ENCODE results near the gene LBX2. TPM values are rescaled to one million over a fixed set of nuclear protein-coding genes. Genes with fewer than 3 reads are reported as not detected.

Gene LBX2
- total RNA-seq (under 1 TPM; 0.75 to 0.87 TPM), polyA plus RNA-seq (1 to 10 TPM in 1 of 2 donors, under 1 TPM in 1; 0.88 to 1.7 TPM)
- long read RNA-seq, donor 1, partial matches to known transcripts = 0 of 1 reads
- long read RNA-seq, donor 1, other reads (novel, unspliced or antisense) = 1 of 1 reads
- long read RNA-seq, donor 2, partial matches to known transcripts = 0 of 1 reads
- long read RNA-seq, donor 2, other reads (novel, unspliced or antisense) = 1 of 1 reads

- WGBS, 2 donors = 2 to 3% methylated on average over 59 to 65 of the region's 65 CpGs
- H3K27me3 ChIP-seq (ENCODE audit: control insufficient read depth in 1 of 2, insufficient read depth in 2 of 2, low read length in 1 of 2) = no peaks in the 10 kb centered on the region
- no peak within 1 kb of the TSS for H3K27ac ChIP-seq (ENCODE audit: low read depth in 1 of 2, low read length in 2 of 2)
- no peak for DNase-seq
- intact Hi-C loops (cut with DNase I) = no loop called here
- H3K4me1 ChIP-seq (ENCODE audit: control insufficient read depth in 1 of 2, insufficient read depth in 2 of 2, low read length in 2 of 2) = no peaks in the 10 kb centered on the region
- H3K36me3 ChIP-seq (ENCODE audit: control insufficient read depth in 1 of 2, insufficient read depth in 2 of 2, low read length in 1 of 2) = no peaks in the 10 kb centered on the region
- no peak within 1 kb of the TSS for H3K4me3 ChIP-seq (ENCODE audit: low read length in 2 of 2)
- no peak for ATAC-seq (ENCODE audit: low FRiP score)
- no peaks in the 10 kb centered on the region for H3K9me3 ChIP-seq (ENCODE audit: control insufficient read depth, low read length)
These were observed at the start of gene LBX2 for GRCh38 chr2:74499267-74499939. Gene LBX2, minus strand, starts transcription at chr2:74499603. Its CDS starts 66 bp downstream, at chr2:74499537.

GRCh38 chr2:74548285-74548899 lies 49.0 kb upstream of the LBX2 start:
- Histone ChIP-seq H3K27me3 (ENCODE audit: control insufficient read depth in 1 of 2, insufficient read depth in 2 of 2, low read length in 1 of 2) (no peaks in the 10 kb centered on the region), H3K27ac (ENCODE audit: low read depth in 1 of 2, low read length in 2 of 2) (peak overlapping the region in 1 of 2 donors; percentile 20), H3K9me3 (ENCODE audit: control insufficient read depth, low read length) (no peaks in the 10 kb centered on the region), H3K4me1 (ENCODE audit: control insufficient read depth in 1 of 2, insufficient read depth in 2 of 2, low read length in 2 of 2) (no peaks in the 10 kb centered on the region), H3K36me3 (ENCODE audit: control insufficient read depth in 1 of 2, insufficient read depth in 2 of 2, low read length in 1 of 2) (no peaks in the 10 kb centered on the region), H3K4me3 (ENCODE audit: low read length in 2 of 2) (peak overlapping the region; percentile 31 to 79)
- ATAC-seq (ENCODE audit: low FRiP score) = no peak
- WGBS, 2 donors = 15 to 21% methylated on average over 26 of the region's 26 CpGs
- no peak for DNase-seq
- intact Hi-C loops (cut with DNase I) = loop anchor here in 1 of 2 donors (5.0 kb wide), 1 partner anchor 34 kb away; no protein-coding TSS in a partner anchor

GRCh38 chr2:74546004-74546403 lies 46.6 kb upstream of the LBX2 start:
- ATAC-seq (ENCODE audit: low FRiP score) (no peak), DNase-seq (no peak)
- WGBS, 2 donors = 88 to 90% methylated on average over 3 of the region's 3 CpGs
- Histone ChIP-seq H3K9me3 (ENCODE audit: control insufficient read depth, low read length) (no peaks in the 10 kb centered on the region), H3K36me3 (ENCODE audit: control insufficient read depth in 1 of 2, insufficient read depth in 2 of 2, low read length in 1 of 2) (no peaks in the 10 kb centered on the region), H3K27me3 (ENCODE audit: control insufficient read depth in 1 of 2, insufficient read depth in 2 of 2, low read length in 1 of 2) (no peaks in the 10 kb centered on the region), H3K27ac (ENCODE audit: low read depth in 1 of 2, low read length in 2 of 2) (no peak overlapping the region), H3K4me1 (ENCODE audit: control insufficient read depth in 1 of 2, insufficient read depth in 2 of 2, low read length in 2 of 2) (no peaks in the 10 kb centered on the region), H3K4me3 (ENCODE audit: low read length in 2 of 2) (no peak overlapping the region)
- intact Hi-C loops (cut with DNase I) = loop anchor here in 1 of 2 donors (5.0 kb wide), 1 partner anchor 36 kb away; no protein-coding TSS in a partner anchor

GRCh38 chr2:74544634-74545033 lies 45.2 kb upstream of the LBX2 start:
- intact Hi-C loops (cut with DNase I) = loop anchor here in 1 of 2 donors (5.0 kb wide), 1 partner anchor 38 kb away; no protein-coding TSS in a partner anchor
- DNase-seq (no peak), ATAC-seq (ENCODE audit: low FRiP score) (no peak)
- no peaks in the 10 kb centered on the region for H3K36me3 ChIP-seq (ENCODE audit: control insufficient read depth in 1 of 2, insufficient read depth in 2 of 2, low read length in 1 of 2)
- H3K4me3 ChIP-seq (ENCODE audit: low read length in 2 of 2) = no peak overlapping the region
- WGBS, 2 donors = 92 to 95% methylated on average over 3 of the region's 3 CpGs
- H3K27ac ChIP-seq (ENCODE audit: low read depth in 1 of 2, low read length in 2 of 2) = no peak overlapping the region
- H3K9me3 ChIP-seq (ENCODE audit: control insufficient read depth, low read length) = no peaks in the 10 kb centered on the region
- H3K4me1 ChIP-seq (ENCODE audit: control insufficient read depth in 1 of 2, insufficient read depth in 2 of 2, low read length in 2 of 2) = no peaks in the 10 kb centered on the region
- no peaks in the 10 kb centered on the region for H3K27me3 ChIP-seq (ENCODE audit: control insufficient read depth in 1 of 2, insufficient read depth in 2 of 2, low read length in 1 of 2)

GRCh38 chr2:74542978-74543377 lies 43.6 kb upstream of the LBX2 start:
- no peak overlapping the region for H3K4me3 ChIP-seq (ENCODE audit: low read length in 2 of 2)
- ATAC-seq (ENCODE audit: low FRiP score) = no peak
- intact Hi-C loops (cut with DNase I) = no loop called here

GRCh38 chr2:74540291-74540690 lies 40.9 kb upstream of the LBX2 start:
- intact Hi-C loops (cut with DNase I) = no loop called here
- H3K27ac ChIP-seq (ENCODE audit: low read depth in 1 of 2, low read length in 2 of 2) = no peak overlapping the region
- DNase-seq = peak in 1 of 2 donors; percentile 80
- 82 to 91% methylated on average over 5 of the region's 5 CpGs for WGBS, 2 donors
- no peak overlapping the region for H3K4me3 ChIP-seq (ENCODE audit: low read length in 2 of 2)
- no peaks in the 10 kb centered on the region for H3K9me3 ChIP-seq (ENCODE audit: control insufficient read depth, low read length)
- H3K27me3 ChIP-seq (ENCODE audit: control insufficient read depth in 1 of 2, insufficient read depth in 2 of 2, low read length in 1 of 2) = no peaks in the 10 kb centered on the region
- ATAC-seq (ENCODE audit: low FRiP score) = peak; percentile 77
- H3K36me3 ChIP-seq (ENCODE audit: control insufficient read depth in 1 of 2, insufficient read depth in 2 of 2, low read length in 1 of 2) = no peaks in the 10 kb centered on the region
- no peaks in the 10 kb centered on the region for H3K4me1 ChIP-seq (ENCODE audit: control insufficient read depth in 1 of 2, insufficient read depth in 2 of 2, low read length in 2 of 2)

More at GRCh38 chr2:74542978-74543377, 43.6 kb upstream of the LBX2 start:
- no peaks in the 10 kb centered on the region for H3K36me3 ChIP-seq (ENCODE audit: control insufficient read depth in 1 of 2, insufficient read depth in 2 of 2, low read length in 1 of 2)
- no peaks in the 10 kb centered on the region for H3K27me3 ChIP-seq (ENCODE audit: control insufficient read depth in 1 of 2, insufficient read depth in 2 of 2, low read length in 1 of 2)
- H3K9me3 ChIP-seq (ENCODE audit: control insufficient read depth, low read length) = no peaks in the 10 kb centered on the region
- WGBS, 2 donors = 88 to 91% methylated on average over 1 of the region's 1 CpG
- no peak overlapping the region for H3K27ac ChIP-seq (ENCODE audit: low read depth in 1 of 2, low read length in 2 of 2)
- DNase-seq = no peak
- H3K4me1 ChIP-seq (ENCODE audit: control insufficient read depth in 1 of 2, insufficient read depth in 2 of 2, low read length in 2 of 2) = no peaks in the 10 kb centered on the region

- Histone ChIP-seq H3K27me3 (ENCODE audit: control insufficient read depth in 1 of 2, insufficient read depth in 2 of 2, low read length in 1 of 2) (no peaks in the 10 kb centered on the region), H3K4me3 (ENCODE audit: low read length in 2 of 2) (no peak overlapping the region), H3K9me3 (ENCODE audit: control insufficient read depth, low read length) (no peaks in the 10 kb centered on the region), H3K36me3 (ENCODE audit: control insufficient read depth in 1 of 2, insufficient read depth in 2 of 2, low read length in 1 of 2) (no peaks in the 10 kb centered on the region), H3K4me1 (ENCODE audit: control insufficient read depth in 1 of 2, insufficient read depth in 2 of 2, low read length in 2 of 2) (no peaks in the 10 kb centered on the region), H3K27ac (ENCODE audit: low read depth in 1 of 2, low read length in 2 of 2) (no peak overlapping the region)
- DNase-seq (no peak), ATAC-seq (ENCODE audit: low FRiP score) (no peak)
- intact Hi-C loops (cut with DNase I) = loop anchor here in 1 of 2 donors (10.0 kb wide), 1 partner anchor 46 kb away; no protein-coding TSS in a partner anchor
- 81 to 84% methylated on average over 7 of the region's 7 CpGs for WGBS, 2 donors
These were observed 39.5 kb upstream of the LBX2 start for GRCh38 chr2:74538881-74539339.

- H3K9me3 ChIP-seq (ENCODE audit: control insufficient read depth, low read length) = no peaks in the 10 kb centered on the region
- intact Hi-C loops (cut with DNase I) = loop anchor here in 1 of 2 donors (10.0 kb wide), 1 partner anchor 48 kb away; no protein-coding TSS in a partner anchor
- WGBS, 2 donors = 69 to 70% methylated on average over 4 of the region's 4 CpGs
- no peaks in the 10 kb centered on the region for H3K36me3 ChIP-seq (ENCODE audit: control insufficient read depth in 1 of 2, insufficient read depth in 2 of 2, low read length in 1 of 2)
- no peak overlapping the region for H3K4me3 ChIP-seq (ENCODE audit: low read length in 2 of 2)
- no peak overlapping the region for H3K27ac ChIP-seq (ENCODE audit: low read depth in 1 of 2, low read length in 2 of 2)
- DNase-seq (no peak), ATAC-seq (ENCODE audit: low FRiP score) (no peak)
- H3K27me3 ChIP-seq (ENCODE audit: control insufficient read depth in 1 of 2, insufficient read depth in 2 of 2, low read length in 1 of 2) = no peaks in the 10 kb centered on the region
- no peaks in the 10 kb centered on the region for H3K4me1 ChIP-seq (ENCODE audit: control insufficient read depth in 1 of 2, insufficient read depth in 2 of 2, low read length in 2 of 2)
These were observed 37.7 kb upstream of the LBX2 start for GRCh38 chr2:74537140-74537539.

All from aorta (tissue), 5 donors.